Panc1 (cell line): ENCODE results near the gene RIMBP2.

ENCODE experiments used
- CTCF ChIP-seq: fragments of 450-650 bp; IDR thresholded peaks from 2 replicates; pipeline ENCODE4 v1.5.1; 2017; ENCODE audit warnings: mild to moderate bottlenecking
- POLR2AphosphoS5 ChIP-seq: IDR thresholded peaks from 2 replicates; pipeline ENCODE4 v1.6.1; 2012; ENCODE audit warnings: mild to moderate bottlenecking, low read depth, low read length, moderate library complexity

- TF ChIP-seq POLR2AphosphoS5 = no peak
- TF ChIP-seq CTCF = no peak
These were observed 126.4 kb downstream of the RIMBP2 start for GRCh38 chr12:130589540-130590317.
